HTR-8/SVneo (cell line): Measurements from ENCODE around the gene METTL16.
A peak's percentile ranks its signal among the peaks of the same experiment; 100 is the strongest.
"Not testable (repeated sequence)": the region's sequence is repeated elsewhere in the genome, so short reads cannot be mapped to it uniquely, and the experiment has no call there.

Source experiments
- DNase-seq: peaks from one replicate; pipeline ENCODE4 v3.0.0; 2011; ENCODE audit warnings: low spot score, mixed read lengths; ENCODE audit not compliant: insufficient read length
- FAIRE-seq: peaks from 2 replicates; lab custom pipeline; 2011; peaks lifted over from hg19 to GRCh38; lab: Jason Lieb, UNC

The METTL16 gene

GRCh38 chr17:2511462-2512369 is at the start of gene METTL16:
Gene METTL16 (minus strand): TSS chr17:2511888. CDS start chr17:2502331, 9,557 bp downstream.
- DNase-seq, result peak; percentile 99
- FAIRE-seq, result peak; percentile 89

- DNase-seq (no peak), FAIRE-seq (no peak)
These were observed 49.0 kb upstream of the METTL16 start for GRCh38 chr17:2560658-2561057.

GRCh38 chr17:2551928-2552327 is 40.2 kb upstream of the METTL16 start:
- no peak for FAIRE-seq

GRCh38 chr17:2551493-2551892 is 39.8 kb upstream of the METTL16 start:
- FAIRE-seq, result no peak

More at GRCh38 chr17:2551928-2552327, 40.2 kb upstream of the METTL16 start:
- no peak for DNase-seq

GRCh38 chr17:2549392-2550211 is 37.9 kb upstream of the METTL16 start:
- DNase-seq, result no peak
- FAIRE-seq, result no peak

More at GRCh38 chr17:2551493-2551892, 39.8 kb upstream of the METTL16 start:
- no peak for DNase-seq

- DNase-seq, result not testable (repeated sequence)
These were observed 36.3 kb upstream of the METTL16 start for GRCh38 chr17:2548026-2548425.

GRCh38 chr17:2547176-2547575 is 35.5 kb upstream of the METTL16 start:
- DNase-seq (peak; percentile 46), FAIRE-seq (no peak)

More at GRCh38 chr17:2548026-2548425, 36.3 kb upstream of the METTL16 start:
- FAIRE-seq, result not testable (repeated sequence)

GRCh38 chr17:2545393-2545792 is 33.7 kb upstream of the METTL16 start:
- FAIRE-seq (no peak), DNase-seq (no peak)

GRCh38 chr17:2542456-2542855 is 30.8 kb upstream of the METTL16 start:
- FAIRE-seq (no peak), DNase-seq (no peak)

GRCh38 chr17:2542056-2542455 is 30.4 kb upstream of the METTL16 start:
- FAIRE-seq (no peak), DNase-seq (no peak)

GRCh38 chr17:2537579-2537978 is 25.9 kb upstream of the METTL16 start:
- not testable (repeated sequence) for FAIRE-seq, DNase-seq

- no peak for FAIRE-seq
These were observed 20.5 kb upstream of the METTL16 start for GRCh38 chr17:2532146-2532720.

GRCh38 chr17:2531243-2531954 is 19.7 kb upstream of the METTL16 start:
- DNase-seq, FAIRE-seq: not testable (repeated sequence)

More at GRCh38 chr17:2532146-2532720, 20.5 kb upstream of the METTL16 start:
- DNase-seq, result no peak

GRCh38 chr17:2521775-2522410 is 10.2 kb upstream of the METTL16 start:
- DNase-seq, FAIRE-seq: not testable (repeated sequence)

- FAIRE-seq (no peak), DNase-seq (no peak)
These were observed 9.6 kb upstream of the METTL16 start for GRCh38 chr17:2521257-2521656.

- FAIRE-seq (no peak), DNase-seq (no peak)
These were observed 5.9 kb upstream of the METTL16 start for GRCh38 chr17:2517539-2517938.

GRCh38 chr17:2511138-2511461 is 588 bp downstream of the METTL16 start:
- FAIRE-seq (no peak), DNase-seq (no peak)

- FAIRE-seq (no peak), DNase-seq (no peak)
These were observed 1.1 kb downstream of the METTL16 start for GRCh38 chr17:2510559-2510958.

- no peak for FAIRE-seq
- DNase-seq, result no peak
These were observed 3.7 kb downstream of the METTL16 start for GRCh38 chr17:2508035-2508434.
